ENCODE measurements around the gene S100A12.

GRCh38 chr1:153389401-153389800, 14.0 kb upstream of the S100A12 start:
- TF ChIP-seq CTCF (IDR thresholded peaks at IDR 0.05; ENCODE audit: low read length) (no peak), EZH2 (optimal IDR thresholded peaks at IDR 0.05; ENCODE audit: low read depth, low read length) (no peak), EZH2phosphoT487 (IDR thresholded peaks at IDR 0.05; ENCODE audit: low read length) (no peak)
